GM18517 (cell line): ENCODE data around the gene ABCF1.

Experiments used
- ATAC-seq: cut with Tn5 transposase; IDR thresholded peaks from one replicate; pipeline ENCODE4 v1.9.1; 2021; ENCODE audit warnings: mild to moderate bottlenecking, moderate library complexity; ENCODE audit not compliant: unreplicated experiment

Gene ABCF1

DNA sequence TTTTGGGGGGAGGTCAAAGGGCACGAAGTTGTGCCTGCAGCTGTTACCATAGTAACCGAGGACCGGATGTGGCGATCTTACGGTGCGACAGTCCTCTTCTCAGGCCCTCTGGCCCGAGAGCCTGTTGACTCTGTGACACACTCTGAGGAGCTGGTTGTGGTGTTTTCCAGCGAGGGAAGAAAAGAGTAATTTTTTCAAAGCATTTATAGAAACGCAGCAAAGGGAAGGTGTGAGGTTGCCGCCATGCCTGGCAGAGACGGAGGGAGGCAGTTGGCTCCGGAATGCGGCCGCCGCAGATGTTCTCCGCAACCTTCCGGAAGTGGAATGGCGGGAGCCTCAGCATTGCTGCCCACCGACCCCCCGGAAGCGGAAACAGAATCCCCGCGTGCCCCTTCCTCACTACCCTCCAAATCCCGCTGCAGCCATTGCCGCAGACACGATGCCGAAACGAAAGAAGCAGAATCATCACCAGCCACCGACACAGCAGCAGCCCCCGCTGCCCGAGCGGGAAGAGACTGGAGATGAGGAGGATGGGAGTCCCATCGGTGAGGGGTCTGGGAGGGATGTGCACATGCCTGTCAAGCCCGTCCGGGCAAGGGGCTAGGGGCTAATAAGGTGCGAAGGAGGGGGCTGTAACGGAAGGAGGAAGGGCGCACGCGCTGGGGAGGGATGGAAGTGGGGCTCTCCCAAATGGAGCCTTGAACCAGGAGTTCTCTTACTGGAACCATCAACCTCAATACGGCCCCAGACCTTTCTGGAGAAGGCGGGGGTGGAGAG, 14.1 kb upstream of the ABCF1 start, which contains the start of gene PRR3:
PRR3 (plus strand) TSS at position 390 of the 777 bp plus-strand sequence; CDS start at position 440, 50 bp downstream.
- ATAC-seq = peak; percentile 62

GRCh38 chr6:30557683-30557981, 13.6 kb upstream of the ABCF1 start:
- no peak for ATAC-seq

DNA sequence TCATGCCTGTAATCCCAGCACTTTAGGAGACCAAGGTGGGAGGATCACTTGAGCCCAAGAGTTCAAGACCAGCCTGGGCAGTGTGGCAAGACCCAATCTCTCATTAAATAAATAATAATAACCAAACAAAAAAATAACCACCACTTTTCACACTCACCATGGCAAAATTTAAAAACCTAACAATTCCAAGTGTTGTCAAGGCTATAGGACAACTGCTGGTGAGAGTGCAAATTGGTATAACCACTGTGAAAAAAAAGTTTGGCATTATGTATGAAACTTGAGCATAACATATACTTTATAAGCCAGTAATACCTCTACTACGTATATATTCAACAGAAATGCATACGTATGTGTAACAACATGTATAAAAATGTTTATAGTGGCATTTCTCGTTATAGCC, 10.3 kb upstream of the ABCF1 start:
- ATAC-seq = no peak

GRCh38 chr6:30562470-30563425, 8.5 kb upstream of the ABCF1 start:
- no peak for ATAC-seq

DNA sequence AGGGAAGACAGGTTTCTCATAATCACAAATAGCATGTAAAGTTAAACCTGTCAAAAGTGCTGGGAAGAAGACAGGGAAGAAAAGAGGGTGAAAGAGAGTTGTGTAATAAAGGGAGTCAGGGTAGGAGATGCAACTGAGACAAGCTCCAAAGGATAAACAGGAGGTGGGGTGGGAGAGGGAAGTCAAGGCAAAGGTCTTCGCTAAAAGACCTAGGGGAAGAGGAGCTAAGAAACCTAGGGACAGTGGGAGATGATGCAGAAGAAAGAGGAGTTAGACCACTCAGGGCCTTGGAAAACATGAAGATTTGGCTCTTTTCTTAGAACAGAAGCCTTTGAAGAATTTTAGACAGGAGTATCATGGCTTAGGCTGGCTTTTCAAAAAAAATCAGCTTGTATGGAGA, 7.1 kb upstream of the ABCF1 start:
- no peak for ATAC-seq

- no peak for ATAC-seq
Observed at GRCh38 chr6:30565772-30566171, 5.5 kb upstream of the ABCF1 start.

DNA sequence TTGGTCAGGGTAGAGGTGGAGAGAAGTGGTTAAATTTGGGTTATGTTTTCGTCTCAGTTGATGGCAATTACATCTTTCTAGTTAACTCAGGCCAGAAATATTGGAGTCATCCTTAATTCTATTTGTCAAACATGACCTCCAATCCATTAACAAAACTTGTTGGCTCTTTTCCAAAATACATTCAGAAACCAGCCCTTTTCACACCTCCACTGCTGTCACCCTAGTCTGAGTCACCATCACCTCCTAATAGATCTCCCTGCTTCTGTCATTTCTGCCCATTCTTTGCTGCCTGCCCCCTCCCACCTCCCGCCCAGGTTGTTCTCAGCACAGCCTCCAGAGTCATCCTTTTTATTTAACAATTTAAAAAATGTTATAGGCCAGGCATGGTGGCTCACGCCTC, 3.0 kb upstream of the ABCF1 start:
- ATAC-seq = no peak

GRCh38 chr6:30570263-30570662, 979 bp upstream of the ABCF1 start:
- ATAC-seq = no peak

GRCh38 chr6:30570740-30571074, 535 bp upstream of the ABCF1 start:
- ATAC-seq = peak; percentile 29

- ATAC-seq = no peak
Observed at GRCh38 chr6:30571762-30572082, 480 bp downstream of the ABCF1 start.

DNA sequence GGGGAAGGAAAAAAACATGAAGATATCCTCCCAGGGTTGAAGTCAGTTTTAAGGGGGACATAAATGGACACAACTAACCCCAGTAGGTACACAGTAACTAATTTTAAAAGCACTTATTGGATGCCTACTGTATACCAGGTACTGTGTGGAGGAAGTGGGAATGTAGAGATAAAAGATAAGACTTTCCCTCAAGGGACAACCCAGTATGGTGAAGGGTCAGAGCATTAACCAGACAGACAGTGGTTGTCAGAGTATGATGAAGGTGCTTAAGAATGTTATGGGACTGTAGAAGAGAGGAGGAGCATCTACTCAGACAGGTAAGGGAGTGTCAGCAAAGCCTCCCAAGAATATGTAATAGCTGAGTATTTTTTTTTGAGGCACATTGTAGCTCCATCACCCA, 906 bp downstream of the ABCF1 start:
- no peak for ATAC-seq

- no peak for ATAC-seq
Observed at GRCh38 chr6:30573113-30573512, 1.9 kb downstream of the ABCF1 start.

- ATAC-seq = no peak
Observed at GRCh38 chr6:30578051-30578450, 6.8 kb downstream of the ABCF1 start.

- ATAC-seq = no peak
Observed at GRCh38 chr6:30583921-30584320, 12.7 kb downstream of the ABCF1 start.

- no peak for ATAC-seq
Observed at GRCh38 chr6:30589754-30590358, 18.6 kb downstream of the ABCF1 start.

- no peak for ATAC-seq
Observed at GRCh38 chr6:30590509-30590908, 19.3 kb downstream of the ABCF1 start.

GRCh38 chr6:30591008-30591407, 19.8 kb downstream of the ABCF1 start:
- ATAC-seq = no peak

DNA sequence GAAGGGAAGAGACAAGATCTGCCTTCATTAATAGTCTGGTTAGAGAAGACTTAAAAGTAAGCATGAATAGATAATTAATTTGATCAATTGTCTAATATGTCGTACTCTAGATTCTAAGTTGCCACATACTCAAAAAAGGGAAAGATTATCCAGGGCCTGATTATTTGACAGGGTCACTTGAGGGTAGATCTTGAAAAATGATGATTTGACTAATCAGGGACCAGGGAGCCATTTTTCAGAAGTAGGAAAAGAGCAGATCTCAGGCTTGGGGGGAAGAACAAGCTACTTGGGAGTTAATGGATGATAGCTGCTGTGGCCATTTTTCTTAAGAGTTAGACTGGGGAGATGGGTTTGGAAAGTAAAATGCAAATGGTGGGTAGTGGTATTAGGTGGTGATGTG, 21.0 kb downstream of the ABCF1 start:
- no peak for ATAC-seq

- ATAC-seq = peak; percentile 71
Observed at GRCh38 chr6:30597315-30598144, 26.3 kb downstream of the ABCF1 start.

DNA sequence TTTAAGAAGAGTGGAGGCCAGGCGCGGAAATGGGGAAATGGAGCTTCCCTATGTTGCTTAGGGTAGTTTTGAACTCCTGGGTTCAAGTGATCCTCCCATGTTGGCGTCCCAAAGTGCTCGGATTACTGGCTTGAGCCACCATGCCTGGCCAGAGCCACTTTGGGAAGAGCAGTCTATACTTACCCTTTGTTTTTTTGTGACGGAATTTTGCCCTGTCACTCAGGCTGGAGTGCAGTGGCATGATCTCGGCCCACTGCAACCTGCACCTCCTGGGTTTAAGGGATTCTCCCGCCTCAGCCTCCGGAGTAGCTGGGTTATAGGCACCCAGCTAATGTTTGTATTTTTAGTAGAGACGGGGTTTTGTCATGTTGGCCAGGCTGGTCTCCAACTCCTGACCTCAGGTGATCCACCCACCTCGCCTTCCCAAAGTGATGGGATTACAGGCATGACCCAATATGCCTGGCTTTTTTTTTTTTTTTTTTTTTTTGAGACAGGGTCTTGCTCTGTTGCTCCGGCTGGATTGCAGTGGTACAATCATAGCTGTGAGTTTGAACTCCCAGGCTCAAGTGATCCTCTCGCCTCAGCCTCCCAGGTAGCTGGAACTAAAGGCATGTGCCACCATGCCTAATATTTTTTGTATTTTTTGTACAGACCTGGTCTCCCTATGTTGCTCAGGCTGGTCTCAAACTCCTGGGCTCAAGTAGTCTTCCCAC, 27.8 kb downstream of the ABCF1 start:
- ATAC-seq = no peak
